HG03378 (cell line): ENCODE results near the gene NKD2.

Source experiments
- ATAC-seq: cut with Tn5 transposase; IDR thresholded peaks from one replicate; pipeline ENCODE4 v1.9.1; 2021; ENCODE audit warnings: mild to moderate bottlenecking, moderate library complexity; ENCODE audit not compliant: unreplicated experiment

Gene NKD2

GRCh38 chr5:1083823-1084605 lies 75.4 kb downstream of the NKD2 start:
- no peak for ATAC-seq

DNA sequence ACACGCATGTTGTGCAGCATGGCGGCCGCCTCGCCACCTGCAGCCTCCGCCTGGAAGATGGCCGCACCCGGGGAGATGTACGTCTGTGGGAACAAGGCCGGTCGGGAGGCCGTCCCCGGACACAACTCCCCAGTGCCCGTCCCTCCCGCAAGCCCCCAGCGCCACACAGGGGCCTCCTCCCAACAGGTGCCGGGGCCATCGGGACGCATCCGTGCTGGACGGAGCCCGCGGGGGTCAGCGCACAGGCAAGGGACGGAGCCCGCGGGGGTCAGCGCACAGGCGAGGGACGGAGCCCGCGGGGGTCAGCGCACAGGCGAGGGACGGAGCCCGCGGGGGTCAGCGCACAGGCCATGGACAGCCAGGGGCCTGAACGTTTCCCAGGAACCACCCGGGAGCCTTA lies 76.8 kb downstream of the NKD2 start:
- no peak for ATAC-seq

DNA sequence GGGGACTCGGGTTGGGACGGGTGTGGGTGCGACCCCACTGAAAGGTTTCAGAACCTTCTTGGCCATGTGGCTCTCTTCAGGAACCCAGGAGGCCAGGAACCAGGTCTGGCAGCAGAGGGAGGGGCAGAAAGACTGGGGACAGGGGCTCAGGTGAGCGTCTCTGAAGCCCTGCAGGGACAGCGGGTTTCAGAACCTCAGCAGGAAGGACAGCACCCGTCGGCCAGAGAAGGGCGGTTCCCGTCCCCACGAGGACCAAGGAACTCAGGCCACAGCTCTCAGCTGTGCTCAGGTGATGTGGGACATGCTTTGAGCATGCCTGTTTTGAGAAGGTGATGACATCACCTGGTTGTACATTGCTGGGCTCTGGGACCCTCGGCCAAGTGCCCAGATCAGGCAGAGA lies 77.5 kb downstream of the NKD2 start:
- ATAC-seq, result no peak

- ATAC-seq, result no peak
Observed at GRCh38 chr5:1086871-1087270, 78.3 kb downstream of the NKD2 start.

DNA sequence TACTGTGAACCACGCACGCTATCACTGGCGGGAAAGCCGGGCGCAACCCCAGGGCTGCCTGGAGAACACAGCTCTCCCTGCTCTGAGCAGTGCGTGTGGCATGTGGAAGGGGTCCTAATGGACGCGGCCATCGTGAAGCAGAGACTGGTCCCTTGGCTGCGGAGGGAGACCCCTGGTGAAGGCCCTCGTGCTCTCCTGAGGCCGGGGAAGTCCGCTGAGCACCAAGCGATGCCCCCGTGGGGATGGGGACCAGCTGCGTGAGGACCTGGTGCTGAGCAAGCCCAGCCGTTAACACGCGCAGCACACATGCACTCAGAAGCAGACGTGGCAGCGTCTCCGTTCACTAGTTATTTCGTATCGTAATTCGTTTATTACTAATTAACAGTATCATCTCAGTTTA lies 78.8 kb downstream of the NKD2 start:
- no peak for ATAC-seq

GRCh38 chr5:1088031-1088430 lies 79.4 kb downstream of the NKD2 start:
- ATAC-seq, result no peak
